Neural progenitor cell (in vitro differentiated cells): Measurements from ENCODE around the gene HEXD.

ENCODE experiments used
- EZH2phosphoT487 ChIP-seq: fragments of 200-600 bp; sonication (generic); IDR thresholded peaks from 2 replicates; pipeline ENCODE4 v1.6.1; 2017; ENCODE audit warnings: antibody characterized with exemption
- TF ChIP-seq, protein P1 (sequence below): fragments of 200-600 bp; sonication (generic); IDR thresholded peaks from 2 replicates; pipeline ENCODE4 v1.5.1; 2017; ENCODE audit warnings: antibody characterized with exemption, mild to moderate bottlenecking

DNA sequence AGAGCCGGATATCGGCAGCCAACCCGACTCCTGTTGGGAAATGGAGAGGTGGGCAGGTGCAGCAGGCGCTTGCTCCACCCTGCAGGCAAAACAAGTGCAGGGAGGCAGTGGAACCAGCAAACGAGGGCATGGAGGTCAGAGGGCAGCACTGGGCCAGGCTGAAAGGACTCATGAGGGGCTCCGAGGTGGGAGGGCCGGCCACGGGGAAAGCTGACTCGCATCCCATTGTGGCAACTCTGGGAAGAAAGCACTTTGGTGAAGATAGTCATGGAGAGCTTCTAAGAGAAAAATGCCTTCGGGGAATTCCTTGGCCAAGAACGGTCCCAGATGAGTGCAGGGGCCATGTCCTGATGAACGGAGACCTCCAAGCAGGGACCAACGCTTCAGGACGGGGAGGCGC is 28.0 kb downstream of the HEXD start:
- TF ChIP-seq, protein P1, sequence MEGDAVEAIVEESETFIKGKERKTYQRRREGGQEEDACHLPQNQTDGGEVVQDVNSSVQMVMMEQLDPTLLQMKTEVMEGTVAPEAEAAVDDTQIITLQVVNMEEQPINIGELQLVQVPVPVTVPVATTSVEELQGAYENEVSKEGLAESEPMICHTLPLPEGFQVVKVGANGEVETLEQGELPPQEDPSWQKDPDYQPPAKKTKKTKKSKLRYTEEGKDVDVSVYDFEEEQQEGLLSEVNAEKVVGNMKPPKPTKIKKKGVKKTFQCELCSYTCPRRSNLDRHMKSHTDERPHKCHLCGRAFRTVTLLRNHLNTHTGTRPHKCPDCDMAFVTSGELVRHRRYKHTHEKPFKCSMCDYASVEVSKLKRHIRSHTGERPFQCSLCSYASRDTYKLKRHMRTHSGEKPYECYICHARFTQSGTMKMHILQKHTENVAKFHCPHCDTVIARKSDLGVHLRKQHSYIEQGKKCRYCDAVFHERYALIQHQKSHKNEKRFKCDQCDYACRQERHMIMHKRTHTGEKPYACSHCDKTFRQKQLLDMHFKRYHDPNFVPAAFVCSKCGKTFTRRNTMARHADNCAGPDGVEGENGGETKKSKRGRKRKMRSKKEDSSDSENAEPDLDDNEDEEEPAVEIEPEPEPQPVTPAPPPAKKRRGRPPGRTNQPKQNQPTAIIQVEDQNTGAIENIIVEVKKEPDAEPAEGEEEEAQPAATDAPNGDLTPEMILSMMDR, result no peak
- no peak for TF ChIP-seq EZH2phosphoT487
